ENCODE measurements around the gene NCOA1. TPM values are rescaled to one million over a fixed set of nuclear protein-coding genes. Genes with fewer than 3 reads are reported as not detected.

Gene NCOA1
- total RNA-seq, 1 experiment from 2014 or later, result 37.1 TPM

- Mint-ChIP-seq H3K36me3 (ENCODE audit: insufficient read depth, unreplicated experiment) (peaks cover 15% of the 10 kb centered on the region), H3K27ac (ENCODE audit: unreplicated experiment) (no peak overlapping the region), H3K9me3 (ENCODE audit: unreplicated experiment) (peaks cover 19% of the 10 kb centered on the region), H3K27me3 (ENCODE audit: insufficient read depth, unreplicated experiment) (no peaks in the 10 kb centered on the region), H3K4me1 (ENCODE audit: low read depth, unreplicated experiment) (no peaks in the 10 kb centered on the region), H3K4me3 (ENCODE audit: unreplicated experiment) (no peak overlapping the region)
- no peak for TF ChIP-seq CTCF (IDR thresholded peaks at IDR 0.05; ENCODE audit: insufficient read depth in 1 of 2, low read depth in 1 of 2, low read length in 1 of 2, severe bottlenecking in 1 of 2, unreplicated experiment in 1 of 2)
- ChIA-PET POLR2A (interaction anchor here (0.6 kb wide), 1 partner anchor 241 kb away, joined by 4 read pairs; no protein-coding TSS in a partner anchor), CTCF (interaction anchor here (0.5 kb wide), 1 partner anchor 35 kb away, joined by 5 read pairs; no protein-coding TSS in a partner anchor)
- BruUV-seq (replicated peaks), result no TSS peak
- H3K27me3 ChIP-seq (replicated peaks; ENCODE audit: control insufficient read depth, insufficient read depth, low read length), result no peaks in the 10 kb centered on the region
- H3K4me3 ChIP-seq (ENCODE audit: low read depth, low read length), result no peak overlapping the region
- H3K36me3 ChIP-seq (ENCODE audit: control insufficient read depth, insufficient read depth, low read length), result no peaks in the 10 kb centered on the region
- intact Hi-C loops (cut with micrococcal nuclease; ENCODE audit: unreplicated experiment), result no loop called here
- H3K4me1 ChIP-seq, result no peaks in the 10 kb centered on the region
- DNase-seq, result no peak
- H3K9me3 ChIP-seq, result peaks cover 9% of the 10 kb centered on the region
Measured at GRCh38 chr2:24551016-24551415, 60.0 kb downstream of the NCOA1 start.

- DNase-seq, result no peak
- H3K9me3 ChIP-seq, result peaks cover 9% of the 10 kb centered on the region
- no peak overlapping the region for H3K27ac Mint-ChIP-seq (ENCODE audit: unreplicated experiment)
- no peak for TF ChIP-seq CTCF (IDR thresholded peaks at IDR 0.05; ENCODE audit: insufficient read depth in 1 of 2, low read depth in 1 of 2, low read length in 1 of 2, severe bottlenecking in 1 of 2, unreplicated experiment in 1 of 2)
- CTCF ChIA-PET, result no interaction called here
- POLR2A ChIA-PET, result no interaction called here
- no peaks in the 10 kb centered on the region for H3K4me1 Mint-ChIP-seq (ENCODE audit: low read depth, unreplicated experiment)
- H3K36me3 ChIP-seq (ENCODE audit: control insufficient read depth, insufficient read depth, low read length), result no peaks in the 10 kb centered on the region
- H3K27me3 ChIP-seq (replicated peaks; ENCODE audit: control insufficient read depth, insufficient read depth, low read length), result no peaks in the 10 kb centered on the region
- H3K36me3 Mint-ChIP-seq (ENCODE audit: insufficient read depth, unreplicated experiment), result peaks cover 15% of the 10 kb centered on the region
- no peak overlapping the region for H3K4me3 ChIP-seq (ENCODE audit: low read depth, low read length)
- no peak overlapping the region for H3K4me3 Mint-ChIP-seq (ENCODE audit: unreplicated experiment)
- intact Hi-C loops (cut with micrococcal nuclease; ENCODE audit: unreplicated experiment), result no loop called here
- H3K9me3 Mint-ChIP-seq (ENCODE audit: unreplicated experiment), result peaks cover 29% of the 10 kb centered on the region
- H3K27me3 Mint-ChIP-seq (ENCODE audit: insufficient read depth, unreplicated experiment), result no peaks in the 10 kb centered on the region
- no peaks in the 10 kb centered on the region for H3K4me1 ChIP-seq
- no TSS peak for BruUV-seq (replicated peaks)
Measured at GRCh38 chr2:24552836-24553235, 61.8 kb downstream of the NCOA1 start.

- peaks cover 14% of the 10 kb centered on the region for H3K4me1 Mint-ChIP-seq (ENCODE audit: low read depth, unreplicated experiment)
- no TSS peak for BruUV-seq (replicated peaks)
- 0 out of 2 replicates have a peak, but pooled peaks cover 6% of the 10 kb centered on the region for H3K4me1 ChIP-seq
- peaks cover 6% of the 10 kb centered on the region for H3K36me3 Mint-ChIP-seq (ENCODE audit: insufficient read depth, unreplicated experiment)
- POLR2A ChIA-PET, result no interaction called here
- no peak for TF ChIP-seq CTCF (IDR thresholded peaks at IDR 0.05; ENCODE audit: insufficient read depth in 1 of 2, low read depth in 1 of 2, low read length in 1 of 2, severe bottlenecking in 1 of 2, unreplicated experiment in 1 of 2)
- no peak overlapping the region for H3K27ac Mint-ChIP-seq (ENCODE audit: unreplicated experiment)
- no peak for DNase-seq
- intact Hi-C loops (cut with micrococcal nuclease; ENCODE audit: unreplicated experiment), result no loop called here
- peaks cover 19% of the 10 kb centered on the region for H3K9me3 Mint-ChIP-seq (ENCODE audit: unreplicated experiment)
- H3K36me3 ChIP-seq (ENCODE audit: control insufficient read depth, insufficient read depth, low read length), result no peaks in the 10 kb centered on the region
- no peaks in the 10 kb centered on the region for H3K27me3 ChIP-seq (replicated peaks; ENCODE audit: control insufficient read depth, insufficient read depth, low read length)
- H3K4me3 ChIP-seq (ENCODE audit: low read depth, low read length), result no peak overlapping the region
- no peaks in the 10 kb centered on the region for H3K27me3 Mint-ChIP-seq (ENCODE audit: insufficient read depth, unreplicated experiment)
- CTCF ChIA-PET, result no interaction called here
- no peaks in the 10 kb centered on the region for H3K9me3 ChIP-seq
- H3K4me3 Mint-ChIP-seq (ENCODE audit: unreplicated experiment), result no peak overlapping the region
Measured at GRCh38 chr2:24558781-24559472, 67.9 kb downstream of the NCOA1 start.

All from Caco-2 (cell line).